ENCODE results near the gene COMMD2. TPM values are rescaled to one million over a fixed set of nuclear protein-coding genes. Genes with fewer than 3 reads are reported as not detected.

COMMD2 gene
- polyA plus RNA-seq, 12 donors, result 27.8 to 45.0 (median 37.8) TPM; not detected in 1

GRCh38 chr3:149768704-149769103 lies 16.4 kb upstream of the COMMD2 start:
- DNase-seq, result no peak

DNA sequence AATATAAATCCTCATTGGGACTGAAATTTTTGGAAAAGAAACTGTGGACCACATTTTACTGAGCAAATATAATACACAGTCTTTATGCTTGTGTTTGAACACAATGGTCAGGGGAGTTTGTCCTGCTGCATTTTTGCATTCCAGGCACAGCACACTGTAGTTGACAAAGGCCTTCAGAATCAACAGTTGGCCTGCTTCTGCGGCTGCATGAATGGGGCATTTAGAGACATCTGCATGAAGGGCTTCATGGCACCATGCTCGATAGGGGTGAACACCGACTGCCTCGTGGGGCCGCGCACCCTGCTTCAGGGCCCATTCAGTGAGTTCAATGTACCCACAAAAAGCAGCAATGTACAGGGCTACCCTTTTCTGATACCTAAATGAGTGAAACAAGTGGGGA lies 15.4 kb upstream of the COMMD2 start:
- no peak for DNase-seq

DNA sequence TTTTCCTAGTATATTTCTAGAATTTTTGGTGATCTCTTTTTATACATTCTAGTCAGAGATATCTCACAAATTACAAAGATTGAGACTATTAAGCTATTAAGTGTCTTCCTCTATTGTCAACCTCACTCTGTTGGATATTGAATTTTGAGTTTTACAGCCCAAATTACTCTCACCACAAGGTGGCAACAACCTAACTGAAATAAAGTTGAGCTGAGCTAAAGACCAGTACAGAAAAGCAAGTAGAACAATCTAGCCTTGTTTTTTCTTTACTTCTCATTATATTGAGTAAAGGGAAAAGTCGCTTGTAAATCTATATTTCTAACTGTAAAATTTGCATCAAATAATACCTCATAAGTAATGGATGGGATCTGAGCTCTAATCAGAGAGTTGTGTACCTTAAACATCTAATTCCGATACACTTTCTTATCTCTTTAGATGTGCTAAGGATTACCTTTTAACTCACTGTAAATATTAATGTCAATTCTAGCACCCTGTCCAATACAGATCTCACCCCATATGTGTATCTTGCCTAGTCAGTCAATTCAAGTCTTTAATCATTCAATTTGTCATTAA lies 13.6 kb upstream of the COMMD2 start:
- DNase-seq, result peak; percentile 15

DNA sequence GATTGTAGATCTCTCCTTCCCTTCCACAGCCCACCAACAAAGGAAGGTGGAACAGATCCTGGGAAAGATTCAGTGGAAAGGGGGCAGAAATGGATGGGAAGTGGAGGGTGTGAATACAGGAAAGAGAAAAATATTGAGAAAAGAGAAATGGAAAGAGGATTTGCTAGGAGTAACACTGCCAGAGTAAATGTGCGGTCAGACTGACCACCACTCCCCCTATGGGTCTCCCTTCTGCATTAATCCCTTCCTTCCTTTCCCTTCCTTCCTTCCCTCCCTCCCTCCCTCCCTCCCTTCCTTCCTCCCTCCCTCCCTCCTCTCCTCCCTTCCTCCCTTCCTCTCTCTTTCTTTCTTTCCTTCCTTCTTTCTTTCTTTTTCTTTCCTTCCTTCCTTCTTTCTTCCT lies 12.0 kb upstream of the COMMD2 start:
- DNase-seq, result no peak

DNA sequence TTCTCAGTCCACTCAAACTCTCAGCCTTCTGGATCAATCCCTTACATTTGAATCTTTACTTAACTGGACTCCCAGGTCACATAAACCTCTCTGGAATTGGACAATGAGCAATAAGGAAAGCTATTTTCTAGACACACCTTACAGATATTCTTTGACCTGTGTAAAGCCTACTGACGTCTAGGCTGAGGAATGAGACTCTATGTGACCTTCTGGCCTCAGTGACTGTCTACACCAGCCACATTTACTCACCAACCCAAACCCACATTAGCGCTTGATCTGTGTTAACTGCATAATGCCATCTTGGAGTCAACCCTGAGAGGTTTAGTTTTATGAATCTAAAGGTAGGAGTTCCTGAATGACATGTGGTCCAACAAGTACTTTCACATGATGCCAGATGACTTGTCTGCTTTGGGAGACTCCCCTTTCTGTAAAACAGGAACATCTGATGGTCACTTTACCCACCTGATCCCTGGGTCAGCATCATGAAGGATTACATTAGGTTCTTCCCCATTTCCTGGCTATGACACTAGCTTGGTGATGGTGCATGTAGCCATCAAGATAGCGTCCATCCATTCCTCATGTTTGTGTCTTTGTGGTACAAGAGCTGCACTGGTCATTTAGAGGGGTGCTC lies 11.4 kb upstream of the COMMD2 start:
- no peak for DNase-seq

GRCh38 chr3:149753717-149754116 lies 1.4 kb upstream of the COMMD2 start:
- no peak for DNase-seq

DNA sequence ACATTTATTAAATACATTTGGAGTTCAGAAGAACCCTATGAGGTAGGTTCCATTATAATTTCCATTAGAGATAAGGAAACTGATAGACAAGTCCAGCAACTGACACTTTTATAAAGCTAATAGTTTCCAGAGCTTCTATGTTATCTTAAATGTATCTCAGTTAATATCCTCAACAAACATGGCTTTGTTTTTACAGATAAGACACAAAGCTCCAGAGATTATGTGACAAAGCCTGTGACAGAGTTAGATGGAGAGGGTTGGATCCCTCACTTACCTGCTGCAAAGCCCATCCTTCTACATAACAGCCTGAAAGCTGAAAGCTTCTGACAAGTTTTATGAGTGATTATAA lies 473 bp upstream of the COMMD2 start:
- no peak for DNase-seq

GRCh38 chr3:149751551-149751950 lies 738 bp downstream of the COMMD2 start:
- DNase-seq, result no peak

- DNase-seq, result no peak
Observed at GRCh38 chr3:149744606-149745005, 7.7 kb downstream of the COMMD2 start.

DNA sequence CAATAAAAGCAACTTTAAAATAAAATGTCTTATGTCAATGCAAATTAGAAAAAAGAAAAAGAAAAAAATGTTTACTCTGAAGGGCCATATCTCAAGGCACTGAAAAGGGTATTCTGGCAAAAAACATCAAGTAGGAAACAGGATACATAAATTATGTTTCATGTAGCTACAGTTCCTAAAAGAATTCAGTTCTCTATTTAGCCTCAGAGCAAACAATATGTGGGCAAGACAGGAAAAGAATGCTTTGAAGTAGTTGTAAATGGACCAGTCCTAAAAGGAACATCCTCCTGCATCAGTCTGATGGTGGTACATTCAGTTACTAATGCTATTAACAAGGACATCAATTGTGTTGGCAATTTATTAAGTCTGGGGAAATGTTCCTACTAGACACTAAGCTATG lies 8.1 kb downstream of the COMMD2 start:
- no peak for DNase-seq

DNA sequence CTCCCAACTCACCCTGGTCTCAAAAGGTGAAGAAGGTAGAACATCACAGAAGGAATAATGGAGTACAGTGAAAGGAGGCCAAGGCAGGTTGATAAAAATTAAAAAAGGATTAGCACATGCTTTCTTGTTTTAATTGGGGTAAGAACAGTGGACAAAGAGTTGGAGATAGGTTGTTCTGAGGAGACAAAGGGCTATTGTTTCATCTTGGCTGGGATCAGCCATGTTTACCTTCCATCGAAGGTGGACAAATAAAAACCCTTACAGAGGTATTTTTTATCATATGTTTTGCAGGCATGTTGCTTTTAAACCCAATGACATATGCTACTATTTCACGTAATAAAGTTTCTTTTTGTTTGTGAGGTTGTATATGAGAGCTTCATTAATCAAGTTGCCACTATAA lies 12.9 kb downstream of the COMMD2 start:
- DNase-seq, result no peak

GRCh38 chr3:149738876-149739275 lies 13.4 kb downstream of the COMMD2 start:
- DNase-seq, result no peak

- no peak for DNase-seq
Observed at GRCh38 chr3:149736953-149737205, 15.4 kb downstream of the COMMD2 start.

DNA sequence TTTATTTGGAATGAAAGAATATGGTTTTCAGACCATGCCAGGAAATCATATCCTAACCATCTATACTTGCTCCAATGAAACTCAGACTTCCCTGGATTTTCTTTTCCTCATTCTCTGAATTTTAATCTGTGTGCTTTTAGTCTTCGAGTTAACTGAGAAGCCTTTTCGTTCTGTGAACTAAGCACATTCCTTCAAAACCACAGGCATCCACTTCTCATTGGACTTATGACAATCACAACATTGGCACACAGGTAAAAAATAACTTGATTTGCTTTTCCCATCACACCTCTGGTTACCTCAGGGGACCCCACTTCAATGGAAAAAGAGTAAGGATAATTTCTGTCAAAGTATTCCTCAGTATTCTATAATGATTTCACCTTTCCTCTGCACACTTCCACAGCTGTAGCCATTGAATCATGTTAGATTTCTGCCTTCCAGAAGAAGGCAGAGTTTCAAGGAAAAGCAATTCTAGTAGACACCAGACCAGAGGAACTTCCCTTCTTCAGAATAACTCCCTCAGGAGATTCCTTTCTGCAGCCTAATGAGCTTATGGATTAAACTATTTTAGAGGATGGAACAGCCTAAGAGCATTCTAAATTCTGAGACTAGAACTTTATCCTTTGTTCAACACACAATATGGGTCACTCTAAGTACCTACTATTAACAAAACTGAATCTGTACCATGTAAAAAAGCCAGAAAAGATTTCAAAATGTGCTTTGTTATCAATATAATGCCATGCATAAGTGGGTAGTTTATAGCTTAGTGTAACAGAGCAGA lies 15.9 kb downstream of the COMMD2 start:
- DNase-seq, result no peak

GRCh38 chr3:149732234-149732633 lies 20.1 kb downstream of the COMMD2 start:
- no peak for DNase-seq

DNA sequence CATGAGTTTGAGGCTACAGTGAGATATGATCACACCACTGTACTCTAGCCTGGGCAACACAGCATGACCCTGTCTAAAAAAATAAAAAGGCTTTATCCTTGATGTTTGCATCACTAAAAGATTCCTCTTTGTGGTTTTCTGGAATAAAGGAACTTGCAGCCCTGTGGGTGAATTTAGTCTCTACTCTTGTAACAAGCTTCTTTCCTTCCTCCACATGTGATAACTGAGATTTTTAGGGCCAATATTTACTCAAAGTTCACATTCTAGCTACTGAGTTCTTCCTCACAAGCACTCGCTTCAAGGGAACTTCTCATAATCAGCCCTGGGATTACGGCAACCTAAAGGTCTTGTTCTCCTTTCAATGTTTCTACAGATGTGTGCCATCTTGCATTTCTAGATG lies 24.6 kb downstream of the COMMD2 start:
- DNase-seq, result no peak

DNA sequence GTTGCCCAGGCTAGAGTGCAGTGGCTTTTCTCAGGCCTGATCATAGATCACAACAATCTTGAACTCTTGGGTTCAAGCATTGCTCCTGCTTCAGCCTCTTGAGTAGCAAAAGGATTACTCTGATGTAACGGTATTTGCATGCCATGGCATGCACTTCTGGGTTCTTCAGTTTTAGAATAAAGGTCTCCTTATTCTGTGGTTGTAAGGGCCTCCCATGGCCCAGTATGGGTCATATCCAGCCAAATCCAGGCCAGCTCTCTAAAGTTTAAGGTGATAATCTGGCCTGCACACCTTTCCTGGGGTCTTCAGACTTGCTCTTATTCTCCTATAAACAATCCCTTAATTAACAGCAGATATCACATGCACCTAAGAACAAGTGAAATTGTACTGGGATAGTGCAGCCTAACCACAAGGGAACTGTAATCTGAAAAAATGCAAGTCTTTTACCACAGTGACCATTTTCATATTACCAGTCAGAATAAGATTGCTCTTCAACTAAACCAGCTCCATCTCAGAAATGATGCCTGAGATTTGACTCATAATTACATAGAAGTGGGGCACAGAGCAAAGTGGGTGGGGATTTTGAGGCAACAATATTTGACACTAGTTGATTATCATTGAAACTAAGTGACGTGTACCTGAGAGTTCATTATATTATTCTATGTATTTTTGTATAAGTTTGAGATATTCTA lies 25.4 kb downstream of the COMMD2 start:
- DNase-seq, result no peak

- no peak for DNase-seq
Observed at GRCh38 chr3:149723781-149724180, 28.5 kb downstream of the COMMD2 start.

DNA sequence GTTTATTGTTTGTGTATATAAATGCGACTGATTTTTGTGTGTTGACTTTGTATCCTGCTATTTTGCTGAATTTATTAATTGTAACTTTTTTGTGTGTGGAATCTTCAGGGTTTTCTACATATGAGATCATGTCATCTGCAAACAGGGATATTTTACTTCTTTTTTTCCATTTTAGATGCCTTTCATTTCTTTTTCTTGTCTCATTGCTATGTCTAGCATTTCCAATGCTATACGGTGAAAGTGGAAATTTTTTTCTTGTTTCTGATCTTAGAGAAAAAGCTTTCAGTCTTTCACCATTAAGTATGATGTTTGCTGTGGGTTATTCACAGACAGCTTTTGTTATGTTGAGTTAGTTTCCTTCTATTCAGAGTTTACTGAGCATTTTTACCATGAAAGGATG lies 31.4 kb downstream of the COMMD2 start:
- no peak for DNase-seq

- peak; percentile 74 for DNase-seq
Observed at GRCh38 chr3:149717391-149718056, 34.8 kb downstream of the COMMD2 start.

DNA sequence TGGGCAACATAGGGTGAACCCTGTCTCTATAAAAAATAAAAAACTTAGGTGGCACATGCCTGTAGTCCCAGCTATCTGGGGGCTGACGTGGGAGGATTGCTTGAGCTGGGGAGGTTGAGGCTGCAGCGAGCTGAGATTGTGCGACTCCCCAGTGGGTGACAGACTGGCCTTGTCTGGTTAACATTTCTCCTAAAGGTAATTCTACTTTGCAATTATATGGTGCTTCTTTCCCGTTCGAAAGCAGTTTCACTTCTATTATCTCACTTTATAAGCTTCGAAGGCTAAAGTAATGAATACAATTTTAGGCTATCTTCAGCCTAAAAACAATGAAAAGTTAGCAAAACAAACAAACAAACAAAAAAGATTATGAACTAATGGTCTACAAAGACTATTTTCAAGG lies 35.3 kb downstream of the COMMD2 start:
- DNase-seq, result no peak

- no peak for DNase-seq
Observed at GRCh38 chr3:149715247-149715646, 37.0 kb downstream of the COMMD2 start.
